Mucosa of rectum (tissue), 2 donors: ENCODE data around the gene CDC5L.

Source experiments
- H3K27ac ChIP-seq, 2 donors: one replicate each; pipeline ENCODE4 v1.7.0; 2013; ENCODE audit warnings: inconsistent platforms in 2 of 2, low read depth in 2 of 2, low read length in 2 of 2
- H3K27me3 ChIP-seq, 2 donors: one replicate each; pipeline ENCODE4 v1.7.0; 2013; ENCODE audit warnings: low read length in 2 of 2; ENCODE audit not compliant: control insufficient read depth in 2 of 2, insufficient read depth in 2 of 2
- H3K36me3 ChIP-seq, 2 donors: one replicate each; pipeline ENCODE4 v1.7.0; 2013; ENCODE audit warnings: low read length in 2 of 2; ENCODE audit not compliant: control insufficient read depth in 2 of 2, insufficient read depth in 2 of 2
- H3K4me1 ChIP-seq, 2 donors: one replicate each; pipeline ENCODE4 v1.7.0; 2013; ENCODE audit warnings: low read length in 2 of 2, mild to moderate bottlenecking in 1 of 2; ENCODE audit not compliant: control insufficient read depth in 2 of 2, insufficient read depth in 2 of 2
- H3K4me3 ChIP-seq, 2 donors: one replicate each; pipeline ENCODE4 v1.7.0; 2013; ENCODE audit warnings: low read length in 2 of 2
- H3K9ac ChIP-seq, 2 donors: one replicate each; pipeline ENCODE4 v1.7.0; 2013; ENCODE audit warnings: low read length in 2 of 2, low read depth in 1 of 2, mild to moderate bottlenecking in 1 of 2
- H3K9me3 ChIP-seq, 2 donors: one replicate each; pipeline ENCODE4 v1.7.0; 2013; ENCODE audit warnings: low read length in 2 of 2; ENCODE audit not compliant: control insufficient read depth in 2 of 2
- donor health status: healthy.
- donor health status: Normal muscosa, but diverticular disease.

Gene CDC5L

DNA sequence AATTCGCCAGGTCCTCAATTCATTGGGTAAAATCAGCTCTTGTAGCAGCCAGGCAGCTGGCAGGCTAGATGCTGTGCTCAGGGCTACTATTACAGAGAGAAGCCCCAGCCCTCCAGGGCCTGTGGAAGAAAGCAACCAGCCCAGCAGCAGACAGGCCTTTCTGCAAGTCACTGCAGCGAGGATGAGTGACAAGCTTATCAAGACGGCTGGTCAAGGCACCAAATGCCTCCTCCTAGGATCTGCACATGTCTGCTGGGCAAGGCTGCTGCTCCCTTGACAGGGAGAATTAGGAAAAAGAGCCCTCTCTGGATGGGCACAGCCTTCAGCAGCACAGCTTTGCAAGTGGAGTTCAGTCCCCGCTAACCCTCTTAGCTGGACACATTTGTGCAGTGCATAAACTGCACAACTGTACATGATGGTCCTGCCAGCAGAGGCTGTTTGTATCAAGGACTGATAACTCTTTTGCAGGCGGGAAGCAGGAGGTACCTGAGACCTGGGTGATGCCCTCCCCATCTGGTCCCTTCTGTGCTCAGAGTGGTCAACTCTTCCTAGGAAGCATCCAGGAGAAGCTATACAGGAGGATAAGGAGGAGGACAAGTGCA is 89.9 kb downstream of the CDC5L start:
- no peaks in the 10 kb centered on the region for H3K36me3 ChIP-seq
- H3K9me3 ChIP-seq: no peaks in the 10 kb centered on the region
- peaks cover 3 to 4% of the 10 kb centered on the region in 2 donors for H3K4me1 ChIP-seq
- no peak overlapping the region for H3K27ac ChIP-seq
- no peak overlapping the region for H3K9ac ChIP-seq
- no peak overlapping the region for H3K4me3 ChIP-seq
- no peaks in the 10 kb centered on the region for H3K27me3 ChIP-seq

DNA sequence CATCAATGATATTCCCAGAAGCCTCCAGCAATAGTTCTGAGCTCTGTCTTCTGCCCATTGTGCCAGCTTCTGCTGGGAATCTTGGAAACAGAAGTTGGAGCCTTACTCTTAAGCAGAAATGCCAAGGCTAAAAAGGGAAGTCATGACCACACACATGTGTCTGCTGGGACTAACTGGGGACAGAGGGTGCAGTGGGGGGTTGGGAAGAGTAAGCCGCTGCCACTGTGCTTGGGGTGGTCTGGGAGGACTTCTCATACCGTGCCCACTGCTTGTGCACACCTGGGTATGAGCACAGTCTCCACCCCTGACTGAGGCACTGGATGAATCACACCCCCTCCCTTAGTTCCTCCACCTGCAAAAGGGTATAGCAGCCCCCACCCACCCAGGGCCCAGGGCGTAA is 90.7 kb downstream of the CDC5L start:
- H3K4me3 ChIP-seq: no peak overlapping the region
- no peaks in the 10 kb centered on the region for H3K36me3 ChIP-seq
- no peaks in the 10 kb centered on the region for H3K27me3 ChIP-seq
- H3K9me3 ChIP-seq: no peaks in the 10 kb centered on the region
- H3K9ac ChIP-seq: no peak overlapping the region
- no peak overlapping the region for H3K27ac ChIP-seq
- H3K4me1 ChIP-seq: peaks cover 3 to 4% of the 10 kb centered on the region in 2 donors

DNA sequence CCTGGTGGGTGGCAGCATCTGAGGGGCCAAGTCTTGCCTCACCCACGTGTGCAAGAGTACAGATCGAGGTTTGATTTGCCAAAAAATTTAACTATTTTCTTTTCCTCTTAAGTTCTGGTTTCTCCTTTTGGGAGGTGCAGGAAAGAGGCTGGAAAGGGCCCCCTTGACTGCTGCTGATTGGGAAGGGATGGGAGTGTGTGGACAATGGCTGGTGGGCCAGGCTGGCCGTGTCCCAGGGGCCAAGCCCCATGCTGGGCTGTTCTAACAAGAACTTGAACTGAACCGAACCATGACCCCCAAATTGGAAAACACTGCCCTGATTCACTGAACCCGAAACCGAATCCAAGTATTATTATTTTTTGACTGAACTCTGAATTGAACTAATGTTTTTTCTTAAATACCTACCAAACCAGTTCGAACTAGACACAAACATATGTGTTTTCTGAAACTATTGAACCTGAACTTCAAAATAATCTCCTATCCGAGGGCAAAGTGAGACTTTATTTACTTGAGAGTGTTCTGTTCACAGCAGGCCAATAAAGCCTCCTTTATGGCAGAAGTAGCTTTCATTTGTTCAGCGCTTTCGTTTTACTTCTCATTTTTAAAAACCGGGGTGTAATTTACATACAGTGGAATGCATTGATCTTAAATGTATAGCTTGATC is 91.2 kb downstream of the CDC5L start:
- Histone ChIP-seq H3K9ac (no peak overlapping the region), H3K27me3 (no peaks in the 10 kb centered on the region), H3K27ac (no peak overlapping the region), H3K9me3 (no peaks in the 10 kb centered on the region), H3K36me3 (no peaks in the 10 kb centered on the region), H3K4me1 (peaks cover 3 to 4% of the 10 kb centered on the region in 2 donors), H3K4me3 (no peak overlapping the region)

DNA sequence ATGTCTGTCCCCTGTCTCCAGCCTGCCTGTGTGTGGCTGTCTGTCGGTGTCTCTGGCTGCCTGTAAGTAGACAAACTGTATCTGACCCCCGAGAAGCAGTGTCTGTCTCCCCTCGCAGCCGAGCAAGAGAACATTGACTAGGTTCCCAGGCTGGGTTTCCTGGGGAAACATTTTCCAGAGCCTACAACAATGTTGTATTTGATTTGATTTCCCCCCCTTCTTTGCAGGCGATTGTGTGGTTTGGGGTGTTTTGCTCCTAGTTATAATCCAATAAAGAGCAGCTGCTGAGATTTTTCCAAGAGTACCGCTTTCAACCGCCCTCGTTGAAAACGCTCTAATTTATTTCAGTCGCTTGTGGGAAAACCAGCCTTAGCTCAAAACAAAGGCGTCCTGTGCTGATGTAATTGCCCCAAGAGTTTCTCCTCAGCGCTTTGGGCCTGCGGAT is 92.6 kb downstream of the CDC5L start:
- Histone ChIP-seq H3K4me3 (no peak overlapping the region), H3K27ac (no peak overlapping the region), H3K36me3 (no peaks in the 10 kb centered on the region), H3K27me3 (no peaks in the 10 kb centered on the region), H3K9me3 (no peaks in the 10 kb centered on the region), H3K4me1 (peaks cover 3 to 4% of the 10 kb centered on the region in 2 donors), H3K9ac (no peak overlapping the region)

DNA sequence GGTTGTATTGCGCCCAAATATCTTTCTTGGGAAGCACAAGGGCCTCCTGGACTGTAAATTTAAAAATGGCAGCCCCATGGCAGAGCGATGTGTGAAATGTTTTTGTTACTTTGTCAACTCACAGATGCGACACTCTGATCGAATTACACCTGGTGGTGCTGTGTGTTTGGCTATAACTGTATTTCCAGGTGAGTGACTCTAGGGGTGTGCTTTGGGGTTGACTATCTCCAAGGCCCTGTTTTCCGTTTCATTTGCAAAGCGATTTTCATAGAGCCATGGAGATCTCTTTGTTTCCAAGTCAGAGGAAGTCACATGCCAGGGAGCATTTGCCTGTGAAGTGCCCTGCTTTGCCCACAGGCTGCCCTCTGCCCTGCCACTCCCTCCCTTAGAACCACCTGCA is 93.5 kb downstream of the CDC5L start:
- Histone ChIP-seq H3K4me1 (peaks cover 0 to under 1% of the 10 kb centered on the region in 2 donors), H3K27me3 (no peaks in the 10 kb centered on the region), H3K9ac (no peak overlapping the region), H3K9me3 (no peaks in the 10 kb centered on the region), H3K4me3 (no peak overlapping the region), H3K36me3 (no peaks in the 10 kb centered on the region), H3K27ac (no peak overlapping the region)

DNA sequence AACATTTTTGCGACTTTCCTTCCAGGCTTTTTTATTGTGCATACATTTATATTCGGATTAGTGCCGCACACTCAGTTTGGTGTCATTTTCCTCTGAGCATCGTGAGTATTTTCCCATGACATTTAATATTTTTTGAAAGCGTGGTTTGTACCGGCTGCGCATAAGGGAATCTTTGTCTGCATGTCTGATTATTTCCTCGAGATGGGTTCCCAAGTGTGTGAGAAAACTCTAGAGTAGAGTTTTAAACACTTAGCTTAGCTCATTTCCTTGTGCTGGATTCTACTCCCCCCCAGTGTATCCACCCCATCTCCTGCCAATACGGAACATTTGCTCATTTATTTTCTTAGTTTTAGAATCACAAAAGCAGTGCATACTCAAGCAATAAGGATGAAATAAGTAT is 94.3 kb downstream of the CDC5L start:
- Histone ChIP-seq H3K36me3 (no peaks in the 10 kb centered on the region), H3K27me3 (no peaks in the 10 kb centered on the region), H3K9me3 (no peaks in the 10 kb centered on the region), H3K9ac (no peak overlapping the region), H3K4me1 (no peaks in the 10 kb centered on the region), H3K27ac (no peak overlapping the region), H3K4me3 (no peak overlapping the region)

DNA sequence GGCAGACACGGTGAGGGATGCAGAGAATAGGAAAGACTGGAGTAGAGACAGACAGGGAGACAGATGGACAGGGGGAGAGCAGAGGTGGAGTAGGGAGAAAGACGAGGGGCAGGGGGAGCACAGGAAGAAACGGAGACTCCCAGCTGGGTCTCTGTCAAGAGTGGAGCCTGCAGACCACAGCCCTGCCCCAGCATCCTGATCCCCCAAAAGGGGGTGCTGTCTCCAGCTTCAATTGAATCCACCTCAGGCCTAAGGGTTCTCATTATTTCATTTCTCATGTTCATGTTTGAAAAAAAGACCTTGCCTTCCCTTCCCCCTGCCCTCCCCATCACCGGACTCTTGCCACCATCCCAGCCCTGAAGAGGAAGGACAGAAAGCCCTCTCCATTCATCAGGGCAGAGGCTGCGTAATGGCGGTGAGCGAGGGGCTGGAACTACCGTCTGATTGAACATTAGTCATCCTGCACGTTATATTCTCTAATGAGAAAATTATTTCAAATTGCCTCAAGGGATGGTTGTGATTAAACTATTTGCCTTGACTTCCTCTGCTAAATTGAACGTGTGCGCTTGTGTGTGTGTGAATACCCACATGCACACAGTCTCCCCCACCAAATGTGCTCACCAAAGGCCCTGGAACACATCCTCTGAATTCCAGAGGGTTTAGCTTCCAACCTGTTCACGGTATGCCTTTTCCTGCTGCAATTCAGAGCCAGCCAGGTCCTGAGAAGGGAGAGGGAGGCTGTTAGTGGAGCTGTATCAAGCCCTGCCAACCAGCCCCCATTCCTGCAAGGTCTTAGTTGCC is 98.3 kb downstream of the CDC5L start:
- H3K9ac ChIP-seq: no peak overlapping the region
- no peaks in the 10 kb centered on the region for H3K36me3 ChIP-seq
- no peaks in the 10 kb centered on the region for H3K27me3 ChIP-seq
- no peaks in the 10 kb centered on the region for H3K4me1 ChIP-seq
- H3K4me3 ChIP-seq: no peak overlapping the region
- no peak overlapping the region for H3K27ac ChIP-seq
- H3K9me3 ChIP-seq: no peaks in the 10 kb centered on the region

DNA sequence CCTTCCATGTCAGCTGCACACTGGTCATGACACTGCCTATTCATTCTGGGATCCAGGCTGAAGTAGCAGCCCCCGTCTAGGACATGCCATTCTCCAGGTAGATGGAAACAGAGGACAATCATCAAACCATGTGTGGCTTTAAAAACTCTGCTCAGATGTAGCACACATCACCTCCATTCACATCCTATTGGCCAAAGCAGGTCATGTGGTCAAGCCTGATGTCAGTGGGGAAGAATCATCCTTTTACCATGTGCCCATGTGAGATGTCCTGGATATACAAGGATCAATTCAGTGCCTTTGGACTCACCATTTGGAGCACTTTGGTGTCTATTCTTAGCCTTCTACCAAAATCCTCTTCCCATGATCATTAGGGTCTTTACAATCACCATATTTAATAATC is 99.5 kb downstream of the CDC5L start:
- H3K9ac ChIP-seq: no peak overlapping the region
- no peaks in the 10 kb centered on the region for H3K27me3 ChIP-seq
- H3K36me3 ChIP-seq: no peaks in the 10 kb centered on the region
- no peaks in the 10 kb centered on the region for H3K9me3 ChIP-seq
- no peaks in the 10 kb centered on the region for H3K4me1 ChIP-seq
- H3K27ac ChIP-seq: no peak overlapping the region
- H3K4me3 ChIP-seq: no peak overlapping the region

DNA sequence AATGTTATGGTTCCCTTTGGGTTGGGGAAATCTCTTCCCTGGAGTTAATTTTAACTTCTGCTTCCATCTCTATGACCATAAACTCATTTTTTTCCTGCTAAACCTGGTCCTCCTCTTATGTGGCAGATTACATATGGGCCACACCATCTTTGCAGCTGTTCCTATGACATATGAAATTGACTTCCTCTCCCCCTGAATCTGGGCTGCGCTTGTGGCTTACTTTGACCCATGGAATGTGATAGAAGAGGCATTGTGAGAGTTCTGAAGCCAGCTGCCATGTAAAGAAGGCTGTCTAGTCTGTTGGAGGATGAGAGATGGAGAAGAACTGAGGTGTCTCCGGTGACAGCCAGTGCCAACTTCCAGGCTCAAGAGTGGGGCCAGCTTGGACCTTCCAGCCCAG is 100.1 kb downstream of the CDC5L start:
- Histone ChIP-seq H3K27ac (no peak overlapping the region), H3K4me1 (no peaks in the 10 kb centered on the region), H3K9me3 (no peaks in the 10 kb centered on the region), H3K9ac (no peak overlapping the region), H3K36me3 (no peaks in the 10 kb centered on the region), H3K4me3 (no peak overlapping the region), H3K27me3 (no peaks in the 10 kb centered on the region)

DNA sequence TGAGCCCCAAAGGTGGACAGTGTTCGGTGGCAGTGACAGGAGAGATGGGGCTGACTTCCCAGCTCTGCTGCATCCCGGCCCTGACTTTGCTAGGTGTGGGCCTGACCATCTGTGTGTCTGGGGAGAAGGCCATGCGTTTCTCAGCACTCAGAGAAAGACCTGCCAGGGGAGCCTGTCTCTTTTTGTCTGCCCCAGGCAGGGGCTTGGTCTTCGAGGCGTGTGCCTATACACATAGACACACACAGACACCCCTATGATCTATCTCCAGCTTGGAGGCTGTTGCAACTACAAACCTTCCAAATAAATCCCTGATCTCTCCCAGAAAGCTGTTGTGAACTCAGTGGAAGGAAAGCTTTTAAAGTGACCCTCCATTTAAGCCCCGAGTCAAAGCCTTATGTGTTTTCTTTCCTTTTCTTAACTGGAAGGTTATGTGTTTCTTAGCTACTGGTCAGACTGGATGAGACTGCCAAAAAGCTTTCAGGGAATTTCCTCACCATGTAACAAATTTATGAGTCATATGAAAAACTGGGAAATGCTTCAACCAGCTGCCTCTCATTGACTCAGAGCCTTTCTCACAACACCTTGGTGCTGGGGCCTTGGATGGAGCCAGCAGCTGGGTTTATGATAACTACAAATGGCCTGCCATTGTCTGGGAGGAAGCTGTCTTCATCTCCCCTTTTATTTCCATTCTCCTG is 102.6 kb downstream of the CDC5L start:
- no peak overlapping the region for H3K4me3 ChIP-seq
- no peaks in the 10 kb centered on the region for H3K9me3 ChIP-seq
- H3K4me1 ChIP-seq: no peaks in the 10 kb centered on the region
- no peak overlapping the region for H3K9ac ChIP-seq
- no peaks in the 10 kb centered on the region for H3K27me3 ChIP-seq
- no peaks in the 10 kb centered on the region for H3K36me3 ChIP-seq
- H3K27ac ChIP-seq: no peak overlapping the region
